SK-N-SH (cell line): ENCODE results near the gene IRGC. TPM values are rescaled to one million over a fixed set of nuclear protein-coding genes. Genes with fewer than 3 reads are reported as not detected.

Experiments
- CTCF ChIA-PET: fragments of 300-600, 350-600 bp; formaldehyde crosslinking; extraction: SDS; loops from one replicate; lab custom pipeline; 2021; lab: Yijun Ruan, JAX
- POLR2A ChIA-PET: fragments of 350-600 bp; sonication (Branson Sonifier 250); formaldehyde crosslinking; extraction: SDS; loops from one replicate; lab custom pipeline; 2020; ENCODE audit warnings: antibody characterized with exemption, inconsistent platforms; lab: Yijun Ruan, JAX
- DNase-seq: peaks from one replicate; pipeline ENCODE4 v3.0.0; 2012
- H2AFZ ChIP-seq: fragments of 200-600 bp; sonication (generic); 2 replicates; pipeline ENCODE4 v1.8.1; 2016; ENCODE audit warnings: antibody characterized with exemption, mild to moderate bottlenecking, low read depth
- H3F3A ChIP-seq: fragments of 200-600 bp; sonication (generic); replicated peaks from 2 replicates; pipeline ENCODE3; 2016; ENCODE audit warnings: antibody characterized with exemption, mild to moderate bottlenecking; ENCODE audit not compliant: insufficient read depth
- H3K27ac ChIP-seq, 2 experiments: fragments of 200-500 bp in 1 of 2; fragments of 200-600 bp in 1 of 2; sonication (Bioruptor generic) in 1 of 2; sonication (generic), shearing (Covaris generic) in 1 of 2; 2 replicates each; pipeline versions ENCODE4 v1.5.1 to v1.6.1; 2014 to 2016; ENCODE audit warnings: low read depth in 2 of 2, inconsistent platforms in 1 of 2, low read length in 1 of 2, mild to moderate bottlenecking in 1 of 2, mixed read lengths in 1 of 2
- H3K27me3 ChIP-seq: fragments of 200-600 bp; sonication (generic), shearing (Covaris generic); 2 replicates; pipeline ENCODE4 v1.6.1; 2016; ENCODE audit warnings: mixed run types; ENCODE audit not compliant: insufficient read depth
- H3K36me3 ChIP-seq, 2 experiments: fragments of 200-500 bp in 1 of 2; fragments of 200-600 bp in 1 of 2; sonication (Bioruptor generic) in 1 of 2; sonication (generic) in 1 of 2; replicated peaks in 1 of 2; 2 replicates each; pipeline versions ENCODE3 to v1.5.1; 2014 to 2016; ENCODE audit warnings: low read length in 1 of 2, mild to moderate bottlenecking in 1 of 2; ENCODE audit not compliant: insufficient read depth in 2 of 2, control insufficient read depth in 1 of 2
- H3K4me1 ChIP-seq, 2 experiments: fragments of 200-500 bp in 1 of 2; fragments of 200-600 bp in 1 of 2; sonication (Bioruptor generic) in 1 of 2; sonication (generic), shearing (Covaris generic) in 1 of 2; 2 replicates each; pipeline versions ENCODE4 v1.5.1 to v1.6.1; 2014 to 2016; ENCODE audit warnings: low read depth in 1 of 2, low read length in 1 of 2, mixed run types in 1 of 2; ENCODE audit not compliant: insufficient read depth in 2 of 2, control insufficient read depth in 1 of 2
- H3K4me2 ChIP-seq: fragments of 200-600 bp; sonication (generic), shearing (Covaris generic); 2 replicates; pipeline ENCODE4 v1.6.1; 2017; ENCODE audit warnings: mixed run types
- H3K4me3 ChIP-seq, 2 experiments: fragments of 200-500 bp in 1 of 2; fragments of 200-600 bp in 1 of 2; sonication (Bioruptor generic) in 1 of 2; sonication (generic), shearing (Covaris generic) in 1 of 2; 2 replicates each; pipeline versions ENCODE4 v1.5.1 to v1.8.1; 2014 to 2016; ENCODE audit warnings: low read depth in 2 of 2, inconsistent platforms in 1 of 2, low read length in 1 of 2, mild to moderate bottlenecking in 1 of 2, mixed read lengths in 1 of 2, moderate library complexity in 1 of 2
- H3K79me2 ChIP-seq: fragments of 200-600 bp; sonication (generic); 2 replicates; pipeline ENCODE4 v1.8.1; 2017; ENCODE audit warnings: mild to moderate bottlenecking; ENCODE audit not compliant: insufficient read depth
- H3K9ac ChIP-seq: fragments of 200-600 bp; sonication (generic); 2 replicates; pipeline ENCODE4 v1.6.1; 2017; ENCODE audit warnings: mixed run types
- H3K9me2 ChIP-seq: fragments of 200-600 bp; sonication (generic); 2 replicates; pipeline ENCODE4 v1.6.1; 2017; ENCODE audit warnings: mixed run types
- H3K9me3 ChIP-seq: fragments of 200-600 bp; sonication (generic); 2 replicates; pipeline ENCODE4 v1.6.1; 2017; ENCODE audit warnings: mixed run types, mild to moderate bottlenecking, moderate library complexity
- H4K20me1 ChIP-seq: fragments of 200-600 bp; sonication (generic); 2 replicates; pipeline ENCODE4 v1.6.1; 2017; ENCODE audit warnings: mild to moderate bottlenecking, mixed run types; ENCODE audit not compliant: insufficient read depth
- ELF1 ChIP-seq: IDR thresholded peaks from 2 replicates; pipeline ENCODE4 v1.4.0; 2012
- FOSL2 ChIP-seq: IDR thresholded peaks from 2 replicates; pipeline ENCODE4 v1.4.0; 2012; ENCODE audit warnings: low read depth, mild to moderate bottlenecking, moderate library complexity, borderline replicate concordance
- GATA2 ChIP-seq: sonication (generic); formaldehyde crosslinking; IDR thresholded peaks from 2 replicates; pipeline ENCODE4 v1.5.0; 2020; ENCODE audit warnings: mild to moderate bottlenecking, missing genetic modification reagents
- NRF1 ChIP-seq: IDR thresholded peaks from 2 replicates; pipeline ENCODE4 v1.6.1; 2012; ENCODE audit warnings: low read depth, mild to moderate bottlenecking, low read length
- PBX3 ChIP-seq: IDR thresholded peaks from 2 replicates; pipeline ENCODE4; 2012
- REST ChIP-seq: IDR thresholded peaks from 2 replicates; pipeline ENCODE4 v1.6.1; 2012; ENCODE audit warnings: mild to moderate bottlenecking, low read depth, low read length, moderate library complexity
- RFX5 ChIP-seq: IDR thresholded peaks from 2 replicates; pipeline ENCODE4 v1.6.1; 2012; ENCODE audit warnings: mild to moderate bottlenecking, improper control_type of control experiment, low read length
- SMC3 ChIP-seq: IDR thresholded peaks from 2 replicates; pipeline ENCODE4 v1.6.1; 2012; ENCODE audit warnings: low read depth, low read length, improper control_type of control experiment
- WGBS: methylation state at CpG from one replicate; pipeline ENCODE4 v1.1.6; 2017; ENCODE audit warnings: low lambda C conversion rate; 5-methylcytosine and 5-hydroxymethylcytosine counted together
- polyA plus RNA-seq, 3 experiments: library from polyadenylated mRNA; depleted of rRNA; stranded (reverse); fragments of >200 nt; gene quantifications; 2 replicates each; pipeline ENCODE4 v1.2.3, GENCODE V29; 2012

IRGC gene
- polyA plus RNA-seq, 1 of the 3 experiments (the other 2 are of a cell fraction): not detected

- peaks cover 54 to 56% of the 10 kb centered on the region in 2 experiments for H3K36me3 ChIP-seq
- no peak for TF ChIP-seq ELF1
- TF ChIP-seq REST: no peak
- TF ChIP-seq RFX5: no peak
- TF ChIP-seq SMC3: no peak
- TF ChIP-seq PBX3: no peak
- no peak for TF ChIP-seq NRF1
- TF ChIP-seq, all 33 proteins: peak for 0
- H3K9me2 ChIP-seq: no peaks in the 10 kb centered on the region
- peaks cover 13% of the 10 kb centered on the region for H4K20me1 ChIP-seq
- peaks cover 38% of the 10 kb centered on the region for H3F3A ChIP-seq
- ChIA-PET CTCF (interaction anchor here (0.9 to 1.5 kb wide), 3 partner anchors 11 to 60 kb away, joined by 3 to 4 read pairs (median 3); no protein-coding TSS in a partner anchor), POLR2A (no interaction called here)
- peaks cover 7 to 17% of the 10 kb centered on the region in 2 experiments; a peak in 2 of 4 replicates for H3K4me1 ChIP-seq
- no peak for DNase-seq
- WGBS: 95% methylated on average over 1 of the region's 1 CpG
- no peaks in the 10 kb centered on the region for H3K27me3 ChIP-seq
- no peak overlapping the region for H2AFZ ChIP-seq
- no peak overlapping the region for H3K4me2 ChIP-seq
- peaks cover 54% of the 10 kb centered on the region for H3K79me2 ChIP-seq
- no peaks in the 10 kb centered on the region for H3K9me3 ChIP-seq
- H3K9ac ChIP-seq: no peak overlapping the region
- no peak overlapping the region for H3K4me3 ChIP-seq
- no peak overlapping the region for H3K27ac ChIP-seq
Observed at GRCh38 chr19:43749898-43750297, 34.0 kb downstream of the IRGC start.

- peak overlapping the region; percentile 98 for H3K4me2 ChIP-seq
- TF ChIP-seq FOSL2 (no peak), GATA2 (CRISPR knock-in tag) (no peak)
- TF ChIP-seq, all 33 proteins: peak for 0
- no peak overlapping the region for H3K9ac ChIP-seq
- H3K27ac ChIP-seq: no peak overlapping the region
- peaks cover 7 to 24% of the 10 kb centered on the region in 2 experiments; a peak in 2 of 4 replicates for H3K4me1 ChIP-seq
- H3K9me2 ChIP-seq: no peaks in the 10 kb centered on the region
- peaks cover 44 to 46% of the 10 kb centered on the region in 2 experiments for H3K36me3 ChIP-seq
- H3K4me3 ChIP-seq: no peak overlapping the region
- WGBS: 98% methylated on average over 4 of the region's 4 CpGs
- ChIA-PET CTCF (interaction anchor here (0.6 to 3.2 kb wide), 7 partner anchors 14 to 58 kb away, joined by 3 to 10 read pairs (median 4); no protein-coding TSS in a partner anchor), POLR2A (interaction anchor here (0.7 kb wide), 1 partner anchor 12 kb away, joined by 3 read pairs; no protein-coding TSS in a partner anchor)
- peaks cover 13% of the 10 kb centered on the region for H4K20me1 ChIP-seq
- H3K9me3 ChIP-seq: no peaks in the 10 kb centered on the region
- peaks cover 45% of the 10 kb centered on the region for H3F3A ChIP-seq
- no peaks in the 10 kb centered on the region for H3K27me3 ChIP-seq
- no peak for DNase-seq
- H3K79me2 ChIP-seq: peaks cover 59% of the 10 kb centered on the region
- H2AFZ ChIP-seq: no peak overlapping the region
Observed at GRCh38 chr19:43751466-43752220, 35.8 kb downstream of the IRGC start.
